IMR-90 (cell line): Measurements from ENCODE around the gene ETV4.

Source experiments
- BHLHE40 ChIP-seq: fragments of 150-350 bp; IDR thresholded peaks from 2 replicates; pipeline ENCODE4 v1.6.1; 2016; ENCODE audit warnings: mild to moderate bottlenecking, low read depth, low read length
- CEBPB ChIP-seq: IDR thresholded peaks from 2 replicates; pipeline ENCODE4 v1.6.1; 2012; ENCODE audit warnings: low read depth, low read length, improper control_type of control experiment
- POLR2A ChIP-seq: IDR thresholded peaks from 2 replicates; pipeline ENCODE4 v1.6.1; 2012; ENCODE audit warnings: mild to moderate bottlenecking, low read depth, low read length
- TF ChIP-seq, protein P1 (sequence below): conservative IDR thresholded peaks from 2 replicates; pipeline ENCODE4 v1.5.1; 2012; ENCODE audit warnings: mild to moderate bottlenecking, low read depth, low read length, improper control_type of control experiment

DNA sequence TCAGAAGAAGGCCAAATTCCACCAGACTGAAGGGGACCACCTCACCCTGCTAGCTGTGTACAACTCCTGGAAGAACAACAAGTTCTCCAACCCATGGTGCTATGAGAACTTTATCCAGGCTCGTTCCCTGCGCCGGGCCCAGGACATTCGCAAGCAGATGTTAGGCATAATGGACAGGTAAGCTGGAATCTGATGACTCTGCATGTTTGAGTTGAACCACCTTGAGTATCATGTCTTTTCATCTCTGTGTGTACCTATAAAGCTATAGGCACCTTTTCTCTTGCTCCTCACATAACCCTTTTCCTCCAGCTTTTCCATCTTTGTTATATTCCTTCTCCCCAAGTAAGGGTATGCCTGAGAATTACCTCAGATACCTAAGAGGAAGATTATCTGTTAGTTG, 24.8 kb downstream of the ETV4 start:
- TF ChIP-seq, protein P1, sequence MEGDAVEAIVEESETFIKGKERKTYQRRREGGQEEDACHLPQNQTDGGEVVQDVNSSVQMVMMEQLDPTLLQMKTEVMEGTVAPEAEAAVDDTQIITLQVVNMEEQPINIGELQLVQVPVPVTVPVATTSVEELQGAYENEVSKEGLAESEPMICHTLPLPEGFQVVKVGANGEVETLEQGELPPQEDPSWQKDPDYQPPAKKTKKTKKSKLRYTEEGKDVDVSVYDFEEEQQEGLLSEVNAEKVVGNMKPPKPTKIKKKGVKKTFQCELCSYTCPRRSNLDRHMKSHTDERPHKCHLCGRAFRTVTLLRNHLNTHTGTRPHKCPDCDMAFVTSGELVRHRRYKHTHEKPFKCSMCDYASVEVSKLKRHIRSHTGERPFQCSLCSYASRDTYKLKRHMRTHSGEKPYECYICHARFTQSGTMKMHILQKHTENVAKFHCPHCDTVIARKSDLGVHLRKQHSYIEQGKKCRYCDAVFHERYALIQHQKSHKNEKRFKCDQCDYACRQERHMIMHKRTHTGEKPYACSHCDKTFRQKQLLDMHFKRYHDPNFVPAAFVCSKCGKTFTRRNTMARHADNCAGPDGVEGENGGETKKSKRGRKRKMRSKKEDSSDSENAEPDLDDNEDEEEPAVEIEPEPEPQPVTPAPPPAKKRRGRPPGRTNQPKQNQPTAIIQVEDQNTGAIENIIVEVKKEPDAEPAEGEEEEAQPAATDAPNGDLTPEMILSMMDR = no peak
- TF ChIP-seq CEBPB (no peak), BHLHE40 (no peak), POLR2A (no peak)
